ENCODE measurements around the gene FOSB.

The FOSB gene

GRCh38 chr19:45468803-45469131 lies 971 bp downstream of the FOSB start:
- no peak for DNase-seq (ENCODE audit: low spot score)

DNA sequence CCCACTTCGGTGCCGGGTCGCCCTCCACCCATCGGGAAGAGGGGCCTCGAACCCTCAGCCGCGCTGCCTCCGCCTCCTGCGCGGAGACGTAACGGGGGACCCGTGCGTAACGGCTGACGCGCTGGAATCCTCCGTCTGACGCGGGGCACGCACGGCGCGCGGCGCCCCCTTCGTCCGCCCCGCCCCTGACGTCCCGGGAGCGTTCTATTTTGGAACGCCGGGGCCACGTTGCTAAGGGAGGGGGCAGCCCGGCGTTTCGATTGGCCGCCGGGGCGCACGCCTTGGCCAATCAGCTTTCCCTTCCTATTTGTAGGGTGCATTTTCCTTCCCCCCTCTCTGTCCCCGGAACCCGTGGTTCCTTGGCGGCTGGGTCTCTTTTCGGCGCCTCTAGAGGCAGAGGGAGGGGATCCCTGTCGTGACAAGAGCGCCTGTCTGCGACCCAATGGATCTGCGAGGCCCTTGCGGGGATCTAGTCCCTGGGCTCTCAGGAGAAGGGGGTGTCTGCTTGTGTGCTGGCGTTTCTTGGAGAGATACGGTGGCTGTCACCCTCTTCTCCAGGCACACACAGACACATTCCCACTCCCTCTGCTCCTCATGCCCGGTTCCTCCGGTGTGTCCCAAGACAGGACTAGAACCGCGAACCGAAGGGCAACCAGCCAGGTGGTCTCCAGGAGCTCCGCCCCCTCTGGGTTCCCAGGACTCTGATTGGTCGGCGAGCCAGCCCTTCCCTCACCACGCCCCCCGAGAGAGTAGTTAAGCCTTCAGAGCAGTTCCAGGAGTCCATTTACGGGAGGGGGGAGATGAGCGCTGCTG lies 1.5 kb downstream of the FOSB start:
- peak; percentile 95 for DNase-seq (ENCODE audit: low spot score)

DNA sequence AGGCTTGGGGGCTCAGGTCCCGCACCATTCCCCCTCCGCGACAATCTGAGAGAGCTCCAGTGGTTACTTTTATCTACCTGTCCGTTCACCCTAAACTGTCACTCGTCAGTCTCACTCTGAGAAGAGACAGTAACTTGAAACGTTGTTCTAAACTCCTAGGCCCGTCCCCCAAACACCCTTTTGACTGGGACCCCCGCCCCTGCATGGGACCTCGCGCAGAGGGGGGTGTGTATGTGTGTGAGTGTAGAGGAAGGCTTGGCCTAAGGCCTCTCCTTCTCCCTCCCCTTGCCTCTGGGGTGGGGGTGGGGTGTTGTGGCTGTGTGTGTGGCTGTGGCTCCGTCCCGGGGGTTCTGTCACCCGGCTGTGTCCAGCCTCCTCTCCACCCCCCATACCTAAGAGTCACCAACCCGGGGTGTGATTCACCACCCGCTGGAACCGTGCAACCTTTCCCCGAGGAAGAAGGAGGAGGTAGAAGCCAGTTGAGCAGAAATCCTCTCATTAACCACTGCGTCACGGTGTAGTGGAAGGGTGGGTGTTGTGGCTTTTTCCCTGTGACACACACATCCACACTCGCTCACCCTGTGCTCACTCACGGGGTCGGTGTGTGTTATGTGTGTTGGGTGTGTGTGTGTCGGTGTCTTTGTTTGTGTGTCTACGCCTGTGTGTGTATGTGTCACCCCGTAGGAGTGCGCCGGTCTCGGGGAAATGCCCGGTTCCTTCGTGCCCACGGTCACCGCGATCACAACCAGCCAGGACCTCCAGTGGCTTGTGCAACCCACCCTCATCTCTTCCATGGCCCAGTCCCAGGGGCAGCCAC lies 2.4 kb downstream of the FOSB start:
- no peak for DNase-seq (ENCODE audit: low spot score)

GRCh38 chr19:45470762-45471081 lies 2.9 kb downstream of the FOSB start:
- DNase-seq (ENCODE audit: low spot score) = no peak

- DNase-seq (ENCODE audit: low spot score) = no peak
Measured at GRCh38 chr19:45471111-45471930, 3.5 kb downstream of the FOSB start.

DNA sequence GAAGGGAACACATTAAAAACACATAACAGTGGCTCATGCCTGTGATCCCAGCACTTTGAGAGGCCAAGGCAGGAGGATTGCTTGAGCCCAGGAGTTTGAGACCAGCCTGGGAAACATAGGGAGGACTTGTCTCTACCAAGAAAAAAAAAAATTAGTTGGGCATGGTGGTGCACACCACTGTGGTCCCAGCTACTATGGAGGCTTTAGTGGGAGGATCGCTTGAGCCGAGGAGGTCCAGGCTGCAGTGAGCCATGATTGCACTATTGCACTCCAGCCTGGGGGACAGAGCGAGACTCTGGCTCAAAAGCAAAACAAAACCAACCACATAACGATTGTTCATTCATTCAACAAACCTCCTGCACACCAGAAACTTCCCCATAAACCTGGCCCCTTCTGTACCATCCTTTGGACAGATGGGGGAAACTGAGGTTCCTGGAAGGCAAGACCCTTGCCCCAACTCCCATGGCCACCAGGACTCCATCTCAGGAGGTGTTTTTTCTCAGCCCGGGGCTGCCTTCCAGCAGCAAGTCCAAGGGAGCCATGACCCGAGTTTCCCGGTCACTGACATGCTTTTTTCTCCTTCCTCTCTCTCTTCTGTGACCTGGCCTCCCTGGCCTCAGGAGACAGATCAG lies 4.3 kb downstream of the FOSB start:
- DNase-seq (ENCODE audit: low spot score) = no peak

DNA sequence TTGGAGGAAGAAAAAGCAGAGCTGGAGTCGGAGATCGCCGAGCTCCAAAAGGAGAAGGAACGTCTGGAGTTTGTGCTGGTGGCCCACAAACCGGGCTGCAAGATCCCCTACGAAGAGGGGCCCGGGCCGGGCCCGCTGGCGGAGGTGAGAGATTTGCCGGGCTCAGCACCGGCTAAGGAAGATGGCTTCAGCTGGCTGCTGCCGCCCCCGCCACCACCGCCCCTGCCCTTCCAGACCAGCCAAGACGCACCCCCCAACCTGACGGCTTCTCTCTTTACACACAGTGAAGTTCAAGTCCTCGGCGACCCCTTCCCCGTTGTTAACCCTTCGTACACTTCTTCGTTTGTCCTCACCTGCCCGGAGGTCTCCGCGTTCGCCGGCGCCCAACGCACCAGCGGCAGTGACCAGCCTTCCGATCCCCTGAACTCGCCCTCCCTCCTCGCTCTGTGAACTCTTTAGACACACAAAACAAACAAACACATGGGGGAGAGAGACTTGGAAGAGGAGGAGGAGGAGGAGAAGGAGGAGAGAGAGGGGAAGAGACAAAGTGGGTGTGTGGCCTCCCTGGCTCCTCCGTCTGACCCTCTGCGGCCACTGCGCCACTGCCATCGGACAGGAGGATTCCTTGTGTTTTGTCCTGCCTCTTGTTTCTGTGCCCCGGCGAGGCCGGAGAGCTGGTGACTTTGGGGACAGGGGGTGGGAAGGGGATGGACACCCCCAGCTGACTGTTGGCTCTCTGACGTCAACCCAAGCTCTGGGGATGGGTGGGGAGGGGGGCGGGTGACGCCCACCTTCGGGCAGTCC lies 5.0 kb downstream of the FOSB start:
- no peak for DNase-seq (ENCODE audit: low spot score)

GRCh38 chr19:45473367-45473681 lies 5.5 kb downstream of the FOSB start:
- DNase-seq (ENCODE audit: low spot score) = no peak

- no peak for DNase-seq (ENCODE audit: low spot score)
Measured at GRCh38 chr19:45473682-45474605, 6.1 kb downstream of the FOSB start.

DNA sequence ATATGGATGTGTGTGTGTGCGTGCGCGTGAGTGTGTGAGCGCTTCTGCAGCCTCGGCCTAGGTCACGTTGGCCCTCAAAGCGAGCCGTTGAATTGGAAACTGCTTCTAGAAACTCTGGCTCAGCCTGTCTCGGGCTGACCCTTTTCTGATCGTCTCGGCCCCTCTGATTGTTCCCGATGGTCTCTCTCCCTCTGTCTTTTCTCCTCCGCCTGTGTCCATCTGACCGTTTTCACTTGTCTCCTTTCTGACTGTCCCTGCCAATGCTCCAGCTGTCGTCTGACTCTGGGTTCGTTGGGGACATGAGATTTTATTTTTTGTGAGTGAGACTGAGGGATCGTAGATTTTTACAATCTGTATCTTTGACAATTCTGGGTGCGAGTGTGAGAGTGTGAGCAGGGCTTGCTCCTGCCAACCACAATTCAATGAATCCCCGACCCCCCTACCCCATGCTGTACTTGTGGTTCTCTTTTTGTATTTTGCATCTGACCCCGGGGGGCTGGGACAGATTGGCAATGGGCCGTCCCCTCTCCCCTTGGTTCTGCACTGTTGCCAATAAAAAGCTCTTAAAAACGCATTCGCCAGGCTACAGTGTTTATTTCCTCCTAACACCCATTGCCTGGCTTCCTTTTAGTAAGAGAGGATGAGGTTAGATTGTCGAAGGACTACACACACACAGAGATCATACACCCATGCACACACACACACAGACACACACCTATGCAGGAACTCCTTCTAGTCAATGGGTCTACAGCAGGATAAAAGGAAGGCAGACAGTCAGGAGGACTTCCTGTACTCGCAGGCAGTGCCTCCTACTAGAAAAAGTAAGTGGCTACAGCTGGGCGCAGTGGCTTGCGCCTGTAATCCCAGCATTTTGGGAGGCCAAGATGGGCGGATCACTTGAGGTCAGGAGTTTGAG lies 7.1 kb downstream of the FOSB start:
- DNase-seq (ENCODE audit: low spot score) = no peak

- no peak for DNase-seq (ENCODE audit: low spot score)
Measured at GRCh38 chr19:45475537-45476291, 7.9 kb downstream of the FOSB start.

GRCh38 chr19:45476304-45476703 lies 8.5 kb downstream of the FOSB start:
- no peak for DNase-seq (ENCODE audit: low spot score)

DNA sequence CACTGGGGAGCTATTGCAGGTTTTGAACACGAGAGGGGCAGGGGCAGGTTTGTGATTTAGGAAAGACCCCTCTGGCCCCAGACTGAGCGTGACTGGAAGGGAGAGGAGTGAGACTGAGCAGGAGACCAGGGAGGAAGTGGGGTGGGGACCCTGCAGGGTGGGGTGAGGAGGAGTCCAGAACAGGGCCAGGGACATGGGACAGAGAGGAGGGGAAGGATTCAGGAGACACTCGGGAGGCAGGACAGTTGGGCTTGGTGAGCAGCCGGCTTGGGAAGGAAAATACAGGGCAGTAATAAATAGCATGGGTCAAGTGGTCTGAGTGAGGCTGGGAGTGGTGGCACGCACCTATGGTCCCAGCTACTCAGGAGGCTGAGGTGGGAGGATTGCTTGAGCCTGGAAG lies 9.4 kb downstream of the FOSB start:
- no peak for DNase-seq (ENCODE audit: low spot score)

DNA sequence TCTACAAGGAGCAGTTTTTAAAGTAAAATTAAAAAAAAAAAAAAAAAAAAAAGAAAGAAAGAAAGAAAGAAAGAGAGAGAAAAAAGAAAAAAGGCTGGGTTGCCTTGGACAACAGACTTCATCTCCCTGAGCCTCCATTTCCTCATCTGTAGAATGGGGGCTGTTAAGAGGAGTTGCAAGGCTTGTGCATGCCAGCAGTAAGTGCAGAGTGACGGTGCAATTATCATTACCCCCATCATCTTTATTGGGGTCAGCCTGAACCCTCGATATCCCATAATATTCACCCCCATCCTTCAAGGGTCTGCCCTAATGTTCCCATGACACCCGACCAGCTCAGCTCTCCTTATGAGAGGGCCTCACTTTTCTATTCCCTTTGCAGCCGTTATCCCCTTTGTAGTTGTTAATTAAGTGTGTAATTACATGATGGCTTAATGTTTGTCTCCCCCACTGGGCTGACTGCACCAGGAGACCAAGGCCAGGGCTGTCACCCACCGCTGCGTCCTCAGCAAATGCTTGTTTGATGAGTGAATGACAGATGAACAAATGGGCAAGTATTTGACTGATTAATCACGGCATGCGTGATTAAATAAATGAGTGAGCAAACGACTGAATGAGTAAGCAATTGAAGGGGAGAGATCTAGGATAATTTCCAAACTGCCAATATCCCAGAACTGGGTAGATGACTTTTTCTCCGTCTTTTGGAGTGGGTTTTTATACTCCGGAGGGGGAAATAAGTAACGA lies 10.1 kb downstream of the FOSB start:
- no peak for DNase-seq (ENCODE audit: low spot score)

DNA sequence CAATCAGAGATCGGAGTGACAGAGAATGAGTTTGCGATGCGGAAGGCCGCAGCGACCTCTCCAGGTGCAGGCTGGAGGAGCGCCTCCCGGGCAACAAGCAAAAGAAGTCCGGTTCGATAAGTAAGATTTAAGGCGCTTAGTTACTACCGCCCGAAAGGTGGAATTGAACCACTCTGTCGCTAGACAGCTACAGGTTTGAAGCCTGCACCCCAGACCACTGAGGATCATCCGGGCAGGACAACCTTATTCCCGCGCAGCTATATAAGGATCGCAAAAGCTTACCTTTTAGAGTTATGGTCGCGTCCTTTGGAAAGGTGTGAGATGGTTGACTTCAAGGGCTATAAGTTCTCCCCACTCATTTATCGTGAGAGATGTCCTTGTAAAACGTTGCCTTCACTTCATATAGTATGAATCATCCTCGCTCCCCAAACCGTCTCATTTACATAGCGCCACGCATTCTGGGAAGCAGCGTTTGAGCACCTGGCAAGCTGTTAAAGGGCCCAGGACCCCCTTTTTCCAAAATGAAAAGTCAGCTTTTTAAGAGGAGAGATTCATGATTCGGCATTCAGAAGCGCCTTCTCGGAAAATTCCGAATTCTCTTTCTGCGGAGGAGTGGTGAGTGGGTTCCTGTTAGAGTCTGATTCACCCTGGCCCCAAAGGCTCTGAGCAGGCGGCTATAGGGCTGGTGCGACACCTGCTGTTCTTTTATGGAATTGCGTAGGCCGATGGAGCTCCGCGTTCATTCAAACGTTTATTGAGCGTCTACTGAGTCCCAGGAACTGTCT lies 10.8 kb downstream of the FOSB start:
- DNase-seq (ENCODE audit: low spot score) = peak; percentile 94

DNA sequence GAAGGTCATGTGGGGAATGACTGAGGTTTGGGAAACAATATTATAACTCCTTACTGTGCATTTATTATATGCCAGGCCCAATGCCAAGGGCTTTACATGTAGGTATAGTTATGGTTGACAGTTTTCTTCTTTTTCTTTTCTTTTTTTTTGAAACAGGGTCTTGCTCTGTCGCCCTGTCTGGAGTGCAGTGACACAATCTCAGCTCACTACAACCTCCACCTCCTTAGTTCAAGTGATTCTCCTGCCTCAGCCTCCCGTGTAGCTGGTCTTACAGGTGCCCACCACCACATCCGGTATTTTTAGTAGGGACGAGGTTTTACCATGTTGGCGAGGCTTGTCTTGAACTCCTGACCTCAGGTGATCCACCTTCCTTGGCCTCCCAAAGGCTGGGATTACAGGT lies 15.2 kb downstream of the FOSB start:
- DNase-seq (ENCODE audit: low spot score) = no peak

GRCh38 chr19:45484273-45484945 lies 16.6 kb downstream of the FOSB start:
- no peak for DNase-seq (ENCODE audit: low spot score)
